SU-DHL-6 (cell line): Measurements from ENCODE around the gene UFD1.

Source experiments
- CTCF ChIP-seq: fragments of 200-600 bp; sonication (generic); IDR thresholded peaks from one replicate; pipeline ENCODE4 v1.5.1; 2017; ENCODE audit warnings: antibody characterized with exemption, mild to moderate bottlenecking, low read length, moderate library complexity; ENCODE audit not compliant: insufficient read depth, poor library complexity, severe bottlenecking
- EZH2phosphoT487 ChIP-seq: fragments of 200-600 bp; sonication (generic), shearing (Covaris generic); conservative IDR thresholded peaks from 2 replicates; pipeline ENCODE4 v1.6.1; 2018; ENCODE audit warnings: mild to moderate bottlenecking, antibody characterized with exemption, low read length, moderate library complexity, mixed read lengths

- no peak for TF ChIP-seq CTCF
- TF ChIP-seq EZH2phosphoT487 = no peak
Measured at GRCh38 chr22:19454156-19454555, 24.8 kb downstream of the UFD1 start.
